HCT116 (cell line): Measurements from ENCODE around the gene PRSS33.

Source experiments
- ATF3 ChIP-seq: IDR thresholded peaks from 2 replicates; pipeline ENCODE4 v1.6.1; 2012
- CTCF ChIP-seq, 3 experiments: fragments of 200-600 bp in 1 of 3; sonication (generic) in 1 of 3; IDR thresholded peaks in 2 of 3; conservative IDR thresholded peaks in 1 of 3; 2 replicates each; pipeline ENCODE4 v1.5.1; 2012 to 2017; ENCODE audit warnings: low read depth in 2 of 3, low read length in 2 of 3, antibody characterized with exemption in 1 of 3, borderline replicate concordance in 1 of 3, control low read depth in 1 of 3, mild to moderate bottlenecking in 1 of 3, mixed read lengths in 1 of 3, mixed run types in 1 of 3, moderate library complexity in 1 of 3; ENCODE audit not compliant: insufficient read depth in 1 of 3
- ELF1 ChIP-seq: IDR thresholded peaks from 2 replicates; pipeline ENCODE4 v1.6.1; 2012; ENCODE audit warnings: low read depth, borderline replicate concordance
- POLR2A ChIP-seq: IDR thresholded peaks from 2 replicates; pipeline ENCODE4 v1.7.0; 2011; ENCODE audit warnings: borderline replicate concordance; ENCODE audit not compliant: insufficient read depth, insufficient read length; ENCODE audit errors: extremely low read depth
- POLR2AphosphoS5 ChIP-seq: IDR thresholded peaks from 2 replicates; pipeline ENCODE4 v1.6.1; 2011; ENCODE audit warnings: mild to moderate bottlenecking, low read depth, low read length, moderate library complexity
- REST ChIP-seq: IDR thresholded peaks from 2 replicates; pipeline ENCODE4 v1.6.1; 2012; ENCODE audit warnings: low read depth
- ZNF274 ChIP-seq: fragments of 200-500 bp; sonication (Bioruptor generic); IDR thresholded peaks from 2 replicates; pipeline ENCODE4 v1.6.1; 2014; ENCODE audit warnings: mild to moderate bottlenecking, low read depth, low read length, inconsistent platforms

GRCh38 chr16:2745961-2746360, 41.4 kb downstream of the PRSS33 start:
- no peak for TF ChIP-seq ELF1
- TF ChIP-seq CTCF (IDR thresholded peaks at IDR 0.05 in 2 of 3, conservative IDR thresholded peaks at IDR 0.05 in 1 of 3; ENCODE audit: borderline replicate concordance in 1 of 3, insufficient read depth in 1 of 3, low read depth in 2 of 3, low read length in 2 of 3), result no peak
- TF ChIP-seq ZNF274, result no peak
- no peak for TF ChIP-seq POLR2A
- no peak for TF ChIP-seq REST
- TF ChIP-seq POLR2AphosphoS5, result no peak
- TF ChIP-seq ATF3, result no peak
